Ovary (tissue), 9 donors: Measurements from ENCODE around the gene NEK2. TPM values are rescaled to one million over a fixed set of nuclear protein-coding genes. Genes with fewer than 3 reads are reported as not detected.
"Not testable (repeated sequence)": the region's sequence is repeated elsewhere in the genome, so short reads cannot be mapped to it uniquely, and the experiment has no call there.

ENCODE experiments used
- DNase-seq, 5 donors: peaks; one replicate each; pipeline ENCODE4 v3.0.0-alpha.2; 2019 to 2020
- H3K27ac ChIP-seq, 2 donors: fragments of 200-600 bp; one replicate each; pipeline versions ENCODE4 v1.5.1 to v1.8.0; 2019 to 2022
- H3K27me3 ChIP-seq: fragments of 200-600 bp; one replicate; pipeline ENCODE4 v1.8.0; 2022
- H3K36me3 ChIP-seq: fragments of 200-600 bp; sonication (generic); one replicate; pipeline ENCODE4 v1.5.1; 2019
- H3K4me1 ChIP-seq: one replicate; pipeline ENCODE4 v1.8.1; 2013; ENCODE audit warnings: mild to moderate bottlenecking, moderate library complexity; ENCODE audit not compliant: insufficient read depth
- H3K4me3 ChIP-seq: fragments of 200-600 bp; sonication (generic); one replicate; pipeline ENCODE4 v1.5.1; 2017
- H3K9me3 ChIP-seq, 2 donors: fragments of 200-600 bp in 1 of 2; sonication (generic) in 1 of 2; one replicate each; pipeline versions ENCODE4 v1.5.1 to v1.8.1; 2013 to 2019; ENCODE audit warnings: mild to moderate bottlenecking in 1 of 2, moderate library complexity in 1 of 2
- CTCF ChIP-seq, 3 donors: fragments of 450-650 bp in 2 of 3; fragments of 200-600 bp in 1 of 3; IDR thresholded peaks; one replicate each; pipeline versions ENCODE4 v1.5.1 to v1.8.0; 2016 to 2022; ENCODE audit warnings: antibody characterized with exemption in 3 of 3, mild to moderate bottlenecking in 1 of 3
- EP300 ChIP-seq: sonication (generic); formaldehyde crosslinking; IDR thresholded peaks from one replicate; pipeline ENCODE4 v1.6.1; 2017; ENCODE audit warnings: antibody characterized with exemption
- POLR2A ChIP-seq: fragments of 450-650 bp; IDR thresholded peaks from one replicate; pipeline ENCODE4 v1.6.1; 2017; ENCODE audit warnings: antibody characterized with exemption, mild to moderate bottlenecking, moderate library complexity
- WGBS, 3 donors: extraction: QIAGEN DNeasy Blood & Tissue Kit in 1 of 3; methylation state at CpG; one replicate each; pipeline versions ENCODE4 v1.1.5 to v1.1.7; 2013 to 2017; 5-methylcytosine and 5-hydroxymethylcytosine counted together
- intact Hi-C, 4 donors: fragments of 100-400 bp; cut with DNase I; formaldehyde crosslinking; loops; one replicate each; pipeline versions ENCODE4 v1.11.0 to v1.15.1; 2022 to 2023
- polyA plus RNA-seq, 2 donors: library from polyadenylated mRNA; stranded (reverse); fragments of 200-250 nt in 1 of 2; fragments of 350-450 nt in 1 of 2; fragmentation: Illumina TruSeq in 1 of 2; extraction: RNeasy Lipid Tissue Mini Kit (QIAGEN cat#74804) in 1 of 2; gene quantifications; one replicate each; pipeline ENCODE4 v1.2.3, GENCODE V29; 2013 to 2014
- total RNA-seq, 7 donors: library from RNA; depleted of rRNA in 2 of 7; stranded (reverse); fragments of >200 nt in 2 of 7; fragmentation: NEBNext Ultra II Directional in 3 of 7; extraction: Animal tissue kit (Norgen Biotek cat#: 25700) in 3 of 7; gene quantifications; one replicate each; pipeline versions ENCODE4 v1.1.0 to v1.2.4, GENCODE V29; 2016 to 2023
- donor health status: DM: no; HTN: no; CAD: no; lungs with moderate emphysema.
- donor health status: DM: no; HTN: no; CAD: no.
- donor health status: Bipolar disorder and iron deficiency.
- donor health status: DM: yes; HTN: yes; CAD: no.
- donor health status: DM: no; HTN: no; CAD: no.
- donor health status: DM: yes; HTN: yes; CAD: no.

NEK2 gene
- total and polyA plus RNA-seq, 9 donors = 0.20 to 1.8 (median 0.37) TPM; not detected in 4

GRCh38 chr1:211648336-211648735 is 27.1 kb downstream of the NEK2 start:
- TF ChIP-seq EP300 = no peak
- no peak for TF ChIP-seq CTCF (IDR thresholded peaks at IDR 0.05)
- TF ChIP-seq POLR2A = no peak
- H3K9me3 ChIP-seq = no peaks in the 10 kb centered on the region
- intact Hi-C loops = loop anchor here in 1 of 4 donors (5.0 kb wide), 1 partner anchor 71 kb away; the partner anchor contains the start of gene SLC30A1
- H3K27ac ChIP-seq = no peak overlapping the region
- WGBS, 3 donors = 61 to 76% (median 67%) methylated on average over 3 of the region's 3 CpGs
- H3K27me3 ChIP-seq = no peaks in the 10 kb centered on the region
- H3K4me3 ChIP-seq = no peak overlapping the region
- no peaks in the 10 kb centered on the region for H3K36me3 ChIP-seq
- peak in 1 of 5 donors; percentile 28 for DNase-seq
- H3K4me1 ChIP-seq = peaks cover 7% of the 10 kb centered on the region

GRCh38 chr1:211647711-211648121 is 27.7 kb downstream of the NEK2 start:
- Histone ChIP-seq H3K4me1 (peaks cover 8% of the 10 kb centered on the region), H3K27me3 (no peaks in the 10 kb centered on the region), H3K27ac (no peak overlapping the region), H3K36me3 (no peaks in the 10 kb centered on the region), H3K4me3 (no peak overlapping the region), H3K9me3 (no peaks in the 10 kb centered on the region)
- DNase-seq = no peak
- intact Hi-C loops = loop anchor here in 1 of 4 donors (5.0 kb wide), 1 partner anchor 70 kb away; the partner anchor contains the start of gene SLC30A1
- TF ChIP-seq CTCF (IDR thresholded peaks at IDR 0.05) = no peak
- TF ChIP-seq EP300 = no peak
- no peak for TF ChIP-seq POLR2A
- WGBS, 3 donors = 86 to 94% (median 90%) methylated on average over 4 of the region's 4 CpGs

- no peaks in the 10 kb centered on the region for H3K9me3 ChIP-seq
- 95 to 100% (median 96%) methylated on average over 1 of the region's 1 CpG for WGBS, 3 donors
- intact Hi-C loops = loop anchor here in 1 of 4 donors (5.0 kb wide), 1 partner anchor 69 kb away; the partner anchor contains the start of gene SLC30A1
- no peak overlapping the region for H3K4me3 ChIP-seq
- H3K4me1 ChIP-seq = peaks cover 8% of the 10 kb centered on the region
- H3K27ac ChIP-seq = no peak overlapping the region
- DNase-seq = no peak
- no peak for TF ChIP-seq CTCF (IDR thresholded peaks at IDR 0.05)
- TF ChIP-seq EP300 = no peak
- no peak for TF ChIP-seq POLR2A
- H3K27me3 ChIP-seq = no peaks in the 10 kb centered on the region
- no peaks in the 10 kb centered on the region for H3K36me3 ChIP-seq
These were observed 28.9 kb downstream of the NEK2 start for GRCh38 chr1:211646566-211646965.

- not testable (repeated sequence) for H3K27ac ChIP-seq, H3K4me1 ChIP-seq, H3K4me3 ChIP-seq, H3K27me3 ChIP-seq, DNase-seq, H3K9me3 ChIP-seq, H3K36me3 ChIP-seq
- WGBS, 3 donors = 90% methylated on average over 5 of the region's 5 CpGs
- intact Hi-C loops = loop anchor here in 1 of 4 donors (5.0 kb wide), 1 partner anchor 68 kb away; the partner anchor contains the start of gene SLC30A1
These were observed 29.8 kb downstream of the NEK2 start for GRCh38 chr1:211645601-211646000.

GRCh38 chr1:211644653-211645052 is 30.8 kb downstream of the NEK2 start:
- DNase-seq = no peak
- 72 to 81% (median 74%) methylated on average over 2 of the region's 2 CpGs for WGBS, 3 donors
- intact Hi-C loops = loop anchor here in 1 of 4 donors (5.0 kb wide), 1 partner anchor 67 kb away; the partner anchor contains the start of gene SLC30A1
- no peak for TF ChIP-seq EP300
- H3K36me3 ChIP-seq = no peaks in the 10 kb centered on the region
- no peak overlapping the region for H3K27ac ChIP-seq
- H3K27me3 ChIP-seq = no peaks in the 10 kb centered on the region
- H3K9me3 ChIP-seq = no peaks in the 10 kb centered on the region
- no peak overlapping the region for H3K4me3 ChIP-seq
- peaks cover 8% of the 10 kb centered on the region for H3K4me1 ChIP-seq
